Thoracic aorta (tissue), 2 donors: ENCODE data around the gene TTLL8. TPM values are rescaled to one million over a fixed set of nuclear protein-coding genes. Genes with fewer than 3 reads are reported as not detected.

Experiments used
- ATAC-seq: fragments of 150-250 bp; one replicate; pipeline ENCODE4 v1.8.0; 2017; ENCODE audit warnings: low read depth; ENCODE audit not compliant: insufficient number of reproducible peaks, low FRiP score
- DNase-seq: peaks from one replicate; pipeline ENCODE4 v3.0.0-alpha.2; 2020; ENCODE audit warnings: low spot score
- H3K27ac ChIP-seq, 2 donors: fragments of 200-600 bp; sonication (generic); 1 replicate in 1 of 2; 2 replicates in 1 of 2; pipeline ENCODE4 v1.5.1; 2016; ENCODE audit warnings: mild to moderate bottlenecking in 2 of 2, moderate library complexity in 2 of 2
- H3K27me3 ChIP-seq: fragments of 200-600 bp; sonication (generic); replicated peaks from 2 replicates; pipeline ENCODE4 v1.6.0; 2016; ENCODE audit warnings: mild to moderate bottlenecking; ENCODE audit not compliant: insufficient read depth
- H3K36me3 ChIP-seq: fragments of 200-600 bp; sonication (generic); one replicate; pipeline ENCODE4 v1.5.1; 2016
- H3K4me1 ChIP-seq, 2 donors: fragments of 200-600 bp; sonication (generic); 1 replicate in 1 of 2; 2 replicates in 1 of 2; pipeline versions ENCODE4 v1.5.1 to v1.6.0; 2016; ENCODE audit warnings: low read depth in 2 of 2, mild to moderate bottlenecking in 1 of 2; ENCODE audit not compliant: control insufficient read depth in 1 of 2
- H3K4me3 ChIP-seq: fragments of 200-600 bp; sonication (generic); 2 replicates; pipeline ENCODE4 v1.5.1; 2016; ENCODE audit warnings: mild to moderate bottlenecking
- H3K9me3 ChIP-seq: fragments of 200-600 bp; sonication (generic); 2 replicates; pipeline ENCODE4 v1.5.1; 2016
- CTCF ChIP-seq: fragments of 200-600 bp; sonication (generic); IDR thresholded peaks from one replicate; pipeline ENCODE4 v1.5.1; 2019; ENCODE audit warnings: antibody characterized with exemption
- total RNA-seq, 2 donors: library from RNA; depleted of rRNA; stranded (reverse); fragments of >200 nt; gene quantifications; one replicate each; pipeline versions ENCODE4 v1.1.0 to v1.2.3, GENCODE V29; 2016

The TTLL8 gene
- total RNA-seq, 2 donors from 2014 or later, result not detected

GRCh38 chr22:50082197-50082715 is 24.2 kb upstream of the TTLL8 start:
- no peaks in the 10 kb centered on the region for H3K9me3 ChIP-seq
- DNase-seq (no peak), ATAC-seq (no peak)
- H3K4me3 ChIP-seq, result no peak overlapping the region
- no peaks in the 10 kb centered on the region for H3K36me3 ChIP-seq
- H3K27ac ChIP-seq, result no peak overlapping the region
- peaks cover 13 to 17% of the 10 kb centered on the region in 2 donors for H3K4me1 ChIP-seq
- TF ChIP-seq CTCF, result no peak
- no peaks in the 10 kb centered on the region for H3K27me3 ChIP-seq

GRCh38 chr22:50081426-50082196 is 23.5 kb upstream of the TTLL8 start:
- DNase-seq, result no peak

GRCh38 chr22:50080077-50080465 is 22.0 kb upstream of the TTLL8 start:
- TF ChIP-seq CTCF, result no peak
- peaks cover 4 to 7% of the 10 kb centered on the region in 2 donors for H3K4me1 ChIP-seq
- H3K27me3 ChIP-seq, result no peaks in the 10 kb centered on the region
- no peaks in the 10 kb centered on the region for H3K9me3 ChIP-seq
- no peak for ATAC-seq
- no peak for DNase-seq
- no peaks in the 10 kb centered on the region for H3K36me3 ChIP-seq
- H3K4me3 ChIP-seq, result no peak overlapping the region
- no peak overlapping the region for H3K27ac ChIP-seq

More at GRCh38 chr22:50081426-50082196, 23.5 kb upstream of the TTLL8 start:
- Histone ChIP-seq H3K36me3 (no peaks in the 10 kb centered on the region), H3K9me3 (no peaks in the 10 kb centered on the region), H3K4me1 (peaks cover 7 to 11% of the 10 kb centered on the region in 2 donors), H3K4me3 (no peak overlapping the region), H3K27me3 (no peaks in the 10 kb centered on the region), H3K27ac (no peak overlapping the region)
- no peak for ATAC-seq
- no peak for TF ChIP-seq CTCF

- Histone ChIP-seq H3K4me3 (no peak overlapping the region), H3K27me3 (no peaks in the 10 kb centered on the region), H3K27ac (no peak overlapping the region), H3K4me1 (no peaks in the 10 kb centered on the region), H3K9me3 (no peaks in the 10 kb centered on the region), H3K36me3 (no peaks in the 10 kb centered on the region)
- DNase-seq (no peak), ATAC-seq (no peak)
- TF ChIP-seq CTCF, result no peak
Observed at GRCh38 chr22:50078761-50079160, 20.7 kb upstream of the TTLL8 start.

GRCh38 chr22:50078246-50078645 is 20.1 kb upstream of the TTLL8 start:
- H3K27me3 ChIP-seq, result no peaks in the 10 kb centered on the region
- ATAC-seq (no peak), DNase-seq (no peak)
- TF ChIP-seq CTCF, result no peak
- no peaks in the 10 kb centered on the region for H3K9me3 ChIP-seq
- no peaks in the 10 kb centered on the region for H3K4me1 ChIP-seq
- H3K36me3 ChIP-seq, result no peaks in the 10 kb centered on the region
- no peak overlapping the region for H3K4me3 ChIP-seq
- no peak overlapping the region for H3K27ac ChIP-seq
